Trophoblast cell (in vitro differentiated cells and primary cell): Measurements from ENCODE around the gene ITGAL.
A peak's percentile ranks its signal among the peaks of the same experiment; 100 is the strongest.

Experiments
- DNase-seq, 2 donors: peaks; one replicate each; pipeline ENCODE4 v3.0.0-alpha.2; 2016
- H2AFZ ChIP-seq: 2 replicates; pipeline ENCODE4 v1.6.1; 2013; ENCODE audit warnings: low read length, moderate library complexity, mild to moderate bottlenecking; ENCODE audit not compliant: insufficient read depth, poor library complexity
- H2AK5ac ChIP-seq: 2 replicates; pipeline ENCODE4 v1.6.1; 2013; ENCODE audit warnings: mild to moderate bottlenecking, low read length
- H2BK120ac ChIP-seq: 2 replicates; pipeline ENCODE4 v1.6.1; 2013; ENCODE audit warnings: low read length, mild to moderate bottlenecking, moderate library complexity; ENCODE audit not compliant: insufficient read depth, poor library complexity
- H2BK12ac ChIP-seq: 2 replicates; pipeline ENCODE4 v1.6.1; 2013; ENCODE audit warnings: mild to moderate bottlenecking, low read length, moderate library complexity
- H2BK5ac ChIP-seq: 2 replicates; pipeline ENCODE4 v1.6.1; 2013; ENCODE audit warnings: low read length, low read depth, moderate library complexity, mild to moderate bottlenecking; ENCODE audit not compliant: poor library complexity
- H3K14ac ChIP-seq: 2 replicates; pipeline ENCODE4 v1.6.1; 2013; ENCODE audit warnings: mild to moderate bottlenecking, low read length
- H3K18ac ChIP-seq: 2 replicates; pipeline ENCODE4 v1.6.1; 2013; ENCODE audit warnings: mild to moderate bottlenecking, low read length
- H3K23ac ChIP-seq: 2 replicates; pipeline ENCODE4 v1.6.1; 2013; ENCODE audit warnings: low read length
- H3K27ac ChIP-seq: 2 replicates; pipeline ENCODE4 v1.5.1; 2013; ENCODE audit warnings: low read depth, mild to moderate bottlenecking, inconsistent platforms, low read length, moderate library complexity
- H3K27me3 ChIP-seq: 2 replicates; pipeline ENCODE4 v1.6.1; 2013; ENCODE audit warnings: inconsistent platforms, mild to moderate bottlenecking, low read length, moderate library complexity; ENCODE audit not compliant: insufficient read depth
- H3K36me3 ChIP-seq, 2 experiments: 1 replicate in 1 of 2; 2 replicates in 1 of 2; pipeline ENCODE4 v1.6.1; 2013; ENCODE audit warnings: low read length in 2 of 2, mild to moderate bottlenecking in 2 of 2, moderate library complexity in 1 of 2; ENCODE audit not compliant: insufficient read depth in 2 of 2, control insufficient read depth in 1 of 2
- H3K4ac ChIP-seq: 2 replicates; pipeline ENCODE4 v1.6.1; 2013; ENCODE audit warnings: low read depth, mild to moderate bottlenecking, low read length, moderate library complexity
- H3K4me1 ChIP-seq, 2 experiments: 1 replicate in 1 of 2; 2 replicates in 1 of 2; pipeline ENCODE4 v1.6.1; 2013; ENCODE audit warnings: low read length in 2 of 2, mild to moderate bottlenecking in 2 of 2, moderate library complexity in 1 of 2; ENCODE audit not compliant: insufficient read depth in 2 of 2, control insufficient read depth in 1 of 2
- H3K4me2 ChIP-seq: 2 replicates; pipeline ENCODE4 v1.6.1; 2013; ENCODE audit warnings: inconsistent platforms, mild to moderate bottlenecking, low read length, moderate library complexity
- H3K4me3 ChIP-seq: 2 replicates; pipeline ENCODE4 v1.5.1; 2013; ENCODE audit warnings: mild to moderate bottlenecking, low read depth, low read length, inconsistent platforms
- H3K79me1 ChIP-seq: one replicate; pipeline ENCODE4 v1.6.1; 2013; ENCODE audit warnings: low read length
- H3K79me2 ChIP-seq: 2 replicates; pipeline ENCODE4 v1.6.1; 2013; ENCODE audit warnings: low read length, mild to moderate bottlenecking; ENCODE audit not compliant: control insufficient read depth, insufficient read depth, poor library complexity
- H3K9ac ChIP-seq: 2 replicates; pipeline ENCODE4 v1.6.1; 2013; ENCODE audit warnings: mild to moderate bottlenecking, low read length
- H3K9me3 ChIP-seq: 2 replicates; pipeline ENCODE4 v1.6.1; 2013; ENCODE audit warnings: low read depth, mild to moderate bottlenecking, control low read depth, inconsistent platforms, low read length; ENCODE audit not compliant: insufficient read depth
- H4K12ac ChIP-seq: 2 replicates; pipeline ENCODE4 v1.6.1; 2013; ENCODE audit warnings: low read depth, mild to moderate bottlenecking, low read length, moderate library complexity
- H4K8ac ChIP-seq: 2 replicates; pipeline ENCODE4 v1.6.1; 2013; ENCODE audit warnings: low read depth, mild to moderate bottlenecking, low read length, moderate library complexity
- H4K91ac ChIP-seq: one replicate; pipeline ENCODE4 v1.6.1; 2013; ENCODE audit warnings: low read depth, mild to moderate bottlenecking, low read length, moderate library complexity
- WGBS: extraction: QIAGEN DNeasy Blood & Tissue Kit; methylation state at CpG from one replicate; pipeline ENCODE4 v1.1.7; 2013; ENCODE audit warnings: missing lambda C conversion rate; ENCODE audit not compliant: insufficient read length, insufficient coverage; ENCODE audit errors: extremely low coverage; 5-methylcytosine and 5-hydroxymethylcytosine counted together

ITGAL gene

DNA sequence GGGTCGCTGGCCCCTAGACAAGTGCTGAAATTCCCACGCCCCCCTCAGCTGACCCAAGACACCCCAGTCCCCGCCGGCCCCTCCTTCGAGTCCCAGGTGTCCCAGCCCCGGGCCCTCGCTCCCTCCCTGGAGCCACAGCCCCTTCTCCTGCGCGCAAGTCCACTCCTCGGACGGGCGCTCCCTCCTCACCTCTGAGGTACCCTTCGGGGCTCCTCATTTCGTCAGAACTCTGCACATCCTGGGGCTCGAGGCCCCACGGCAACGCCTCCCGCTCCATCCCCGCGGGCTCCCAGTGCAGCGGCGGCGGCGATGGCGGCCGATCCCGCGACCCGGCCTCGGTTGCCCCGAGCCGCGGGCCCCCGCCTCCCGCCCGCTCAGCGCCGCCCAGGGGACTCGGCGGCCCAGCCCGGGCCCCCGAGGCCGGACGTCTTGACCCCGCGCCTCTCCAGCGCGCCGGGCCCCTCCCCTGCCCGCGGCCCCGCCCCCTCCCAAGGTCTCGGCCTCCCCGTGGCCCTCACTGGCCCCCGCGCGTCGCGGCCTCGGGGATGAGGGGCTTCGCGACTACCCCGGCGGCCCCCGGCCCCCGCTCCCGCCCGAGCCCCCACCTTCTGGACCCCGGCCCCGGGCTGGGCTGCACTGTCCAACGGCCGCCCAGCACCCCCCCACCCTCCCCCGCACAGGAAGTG is 53.7 kb downstream of the ITGAL start, which contains the start of gene ZNF768:
ZNF768 (minus strand) TSS at position 430 of the 686 bp plus-strand sequence; CDS start at position 277, 153 bp downstream.
- no CpG with 5 or more reads among the region's 73 CpGs for WGBS
- no peaks in the 10 kb centered on the region for H3K27me3 ChIP-seq
- H4K91ac ChIP-seq = peak within 1 kb of the TSS; percentile 89
- H3K14ac ChIP-seq = peak within 1 kb of the TSS; percentile 88
- peak within 1 kb of the TSS; percentile 94 for H3K4me2 ChIP-seq
- peak within 1 kb of the TSS; percentile 91 for H4K8ac ChIP-seq
- peak within 1 kb of the TSS; percentile 84 for H3K4me3 ChIP-seq
- H2BK12ac ChIP-seq = no peak within 1 kb of the TSS
- H3K18ac ChIP-seq = peak within 1 kb of the TSS; percentile 94
- H3K4ac ChIP-seq = peak within 1 kb of the TSS; percentile 66
- peak within 1 kb of the TSS; percentile 72 for H2AFZ ChIP-seq
- peaks cover 11% of the 10 kb centered on the region for H3K79me1 ChIP-seq
- peak within 1 kb of the TSS; percentile 89 for H3K27ac ChIP-seq
- H3K9me3 ChIP-seq = peaks cover 1% of the 10 kb centered on the region
- H3K4me1 ChIP-seq = peaks cover 3 to 14% of the 10 kb centered on the region in 2 experiments
- H3K36me3 ChIP-seq = peaks cover 14 to 15% of the 10 kb centered on the region in 2 experiments
- peak within 1 kb of the TSS; percentile 83 for H4K12ac ChIP-seq
- no peak within 1 kb of the TSS for H3K23ac ChIP-seq
- peak within 1 kb of the TSS; percentile 52 for H2AK5ac ChIP-seq
- DNase-seq = no peak
- H3K79me2 ChIP-seq = peaks cover 6% of the 10 kb centered on the region
- H2BK5ac ChIP-seq = peak within 1 kb of the TSS; percentile 93
- H3K9ac ChIP-seq = peak within 1 kb of the TSS; percentile 86
- H2BK120ac ChIP-seq = peak within 1 kb of the TSS; percentile 71

DNA sequence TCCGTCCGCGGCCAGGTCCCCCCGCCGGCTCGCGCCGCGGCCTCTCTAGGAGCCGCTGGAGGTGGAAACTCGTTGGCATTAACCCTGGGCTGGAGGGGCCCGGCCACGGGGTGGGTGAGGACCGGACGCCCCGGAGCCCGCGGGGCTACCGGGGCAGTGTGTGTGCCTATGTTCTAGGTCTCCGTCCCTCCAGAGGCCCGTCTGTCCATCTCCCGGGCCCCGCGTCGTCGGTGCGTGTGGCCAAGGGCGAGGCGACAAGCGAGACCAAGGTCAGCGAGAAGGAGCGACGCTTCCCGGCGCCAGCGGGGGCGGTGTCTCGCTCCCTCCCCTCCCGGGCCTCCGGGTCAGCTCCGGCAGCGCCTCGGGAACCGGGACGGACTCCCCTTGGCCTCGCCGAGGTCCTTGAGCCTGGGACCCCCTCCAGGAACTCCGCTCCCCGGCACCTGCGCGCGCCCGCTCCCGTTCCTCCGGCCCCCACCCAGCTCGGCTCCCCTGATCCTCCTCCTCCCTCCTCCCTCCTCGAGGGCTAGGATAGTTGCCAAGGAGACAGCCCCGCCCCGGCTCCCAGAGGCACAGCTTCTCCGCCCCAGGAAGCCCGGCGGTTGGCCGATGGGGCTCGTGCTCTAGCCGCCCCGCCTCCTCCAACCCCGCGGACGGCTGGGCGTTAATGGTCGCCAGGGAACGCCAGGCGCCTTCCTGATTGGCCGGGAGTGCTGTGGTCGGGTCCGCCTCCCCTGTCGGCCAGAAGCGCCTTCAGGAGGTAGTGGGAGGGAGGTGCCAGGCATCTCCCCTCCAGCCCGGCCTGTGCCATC is 54.5 kb downstream of the ITGAL start:
- Histone ChIP-seq H3K4me2 (peak overlapping the region; percentile 74), H2AK5ac (peak overlapping the region; percentile 18), H2AFZ (peak overlapping the region; percentile 72), H3K79me2 (peaks cover 6% of the 10 kb centered on the region), H3K4ac (peak overlapping the region; percentile 66), H3K18ac (peak overlapping the region; percentile 94), H2BK120ac (peak overlapping the region; percentile 71), H3K14ac (peak overlapping the region; percentile 88), H4K12ac (peak overlapping the region; percentile 83), H3K9me3 (peaks cover 1% of the 10 kb centered on the region), H2BK12ac (peak overlapping the region; percentile 28), H2BK5ac (peak overlapping the region; percentile 93), H3K23ac (no peak overlapping the region), H3K9ac (peak overlapping the region; percentile 86), H3K79me1 (peaks cover 11% of the 10 kb centered on the region), H3K27me3 (no peaks in the 10 kb centered on the region), H4K91ac (peak overlapping the region; percentile 87), H4K8ac (peak overlapping the region; percentile 78), H3K4me1 (peaks cover 3 to 14% of the 10 kb centered on the region in 2 experiments), H3K27ac (peak overlapping the region; percentile 89), H3K4me3 (peak overlapping the region; percentile 84), H3K36me3 (peaks cover 14 to 15% of the 10 kb centered on the region in 2 experiments)
- DNase-seq = peak; percentile 98 to 99
- WGBS = no CpG with 5 or more reads among the region's 79 CpGs

DNA sequence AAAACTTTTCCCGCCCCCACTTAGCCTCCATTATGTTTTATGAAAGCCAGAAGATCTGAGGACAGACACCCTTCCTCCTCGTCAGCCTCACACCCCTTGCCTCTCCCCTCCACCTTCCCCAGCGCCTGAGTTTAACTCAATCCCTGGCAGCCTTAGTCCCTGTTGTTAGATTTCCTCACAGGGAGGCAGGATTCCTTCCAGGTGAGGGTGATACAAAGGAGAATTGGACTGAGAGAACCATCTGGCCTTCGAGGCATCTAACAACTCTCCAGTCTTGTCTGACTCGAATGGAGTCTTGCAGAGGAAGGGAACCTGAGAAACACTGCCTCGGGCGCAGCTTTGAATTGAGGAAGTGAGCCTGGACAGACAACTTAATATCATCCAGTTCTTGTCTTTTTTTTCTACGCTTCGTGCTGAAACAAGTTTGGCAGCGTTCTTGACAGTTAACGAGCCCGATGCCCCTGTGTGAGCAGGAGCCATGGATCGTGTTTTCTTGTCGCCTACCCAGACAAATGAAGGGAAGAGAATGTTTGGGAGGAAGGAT is 55.2 kb downstream of the ITGAL start:
- H2BK120ac ChIP-seq = peak overlapping the region; percentile 37
- H2BK12ac ChIP-seq = peak overlapping the region; percentile 28
- H3K79me2 ChIP-seq = peaks cover 6% of the 10 kb centered on the region
- H3K9ac ChIP-seq = peak overlapping the region; percentile 0
- peaks cover 11% of the 10 kb centered on the region for H3K79me1 ChIP-seq
- peaks cover 1% of the 10 kb centered on the region for H3K9me3 ChIP-seq
- H3K23ac ChIP-seq = no peak overlapping the region
- H4K91ac ChIP-seq = peak overlapping the region; percentile 87
- H3K27me3 ChIP-seq = no peaks in the 10 kb centered on the region
- H3K4me2 ChIP-seq = peak overlapping the region; percentile 56
- WGBS = no CpG with 5 or more reads among the region's 14 CpGs
- peak overlapping the region; percentile 87 for H3K27ac ChIP-seq
- peak overlapping the region; percentile 52 for H2AK5ac ChIP-seq
- peak overlapping the region; percentile 86 for H2BK5ac ChIP-seq
- peak overlapping the region; percentile 76 for H4K8ac ChIP-seq
- H3K4ac ChIP-seq = peak overlapping the region; percentile 41
- H3K4me1 ChIP-seq = peaks cover 3 to 14% of the 10 kb centered on the region in 2 experiments
- H3K18ac ChIP-seq = peak overlapping the region; percentile 64
- no peak overlapping the region for H3K4me3 ChIP-seq
- H3K36me3 ChIP-seq = peaks cover 21% of the 10 kb centered on the region in 2 experiments
- DNase-seq = peak; percentile 97 to 99
- H3K14ac ChIP-seq = peak overlapping the region; percentile 63
- peak overlapping the region; percentile 86 for H2AFZ ChIP-seq
- peak overlapping the region; percentile 23 for H4K12ac ChIP-seq

DNA sequence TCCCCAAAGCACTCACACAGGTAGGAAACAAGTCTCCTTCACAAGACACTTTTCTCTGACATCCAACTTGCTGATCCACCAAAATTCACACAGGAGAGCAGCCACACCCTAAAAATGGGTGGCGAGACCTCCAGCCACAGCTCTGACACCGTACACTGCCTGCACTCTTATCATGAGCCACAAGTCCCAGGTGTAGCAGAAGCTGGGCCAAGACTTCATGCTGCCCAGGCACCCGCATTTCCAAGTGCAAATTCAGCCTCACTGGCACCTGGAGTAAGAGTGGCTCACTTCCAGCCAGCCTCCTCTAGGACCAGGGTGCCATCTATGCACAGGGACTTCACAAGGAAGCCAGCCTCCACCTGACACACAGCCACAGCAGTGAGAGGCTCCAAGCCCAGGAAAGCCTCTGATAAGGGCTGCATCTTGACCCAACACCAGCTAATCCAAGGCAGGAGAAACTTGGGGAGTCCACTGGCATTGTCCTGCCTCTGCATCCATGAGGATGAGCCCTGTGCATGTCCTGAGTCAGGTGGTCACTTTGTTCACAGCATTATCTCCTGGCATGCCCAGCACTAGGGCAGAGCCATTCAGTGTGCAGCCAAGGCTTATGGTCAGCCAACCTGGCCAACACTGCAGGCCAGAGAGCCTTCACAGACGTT is 56.4 kb downstream of the ITGAL start:
- H4K8ac ChIP-seq = no peak overlapping the region
- DNase-seq = no peak
- H3K79me1 ChIP-seq = peaks cover 13% of the 10 kb centered on the region
- H3K27ac ChIP-seq = no peak overlapping the region
- no peak overlapping the region for H3K4ac ChIP-seq
- no peak overlapping the region for H2BK12ac ChIP-seq
- H3K14ac ChIP-seq = no peak overlapping the region
- H3K4me1 ChIP-seq = peaks cover 6 to 24% of the 10 kb centered on the region in 2 experiments
- H3K23ac ChIP-seq = no peak overlapping the region
- H2AK5ac ChIP-seq = no peak overlapping the region
- H4K12ac ChIP-seq = no peak overlapping the region
- H3K4me3 ChIP-seq = no peak overlapping the region
- peaks cover 6% of the 10 kb centered on the region for H3K79me2 ChIP-seq
- H3K27me3 ChIP-seq = no peaks in the 10 kb centered on the region
- no peak overlapping the region for H4K91ac ChIP-seq
- no peak overlapping the region for H3K4me2 ChIP-seq
- WGBS = no CpG with 5 or more reads among the region's 4 CpGs
- no peak overlapping the region for H2BK5ac ChIP-seq
- H2AFZ ChIP-seq = no peak overlapping the region
- no peak overlapping the region for H3K18ac ChIP-seq
- no peak overlapping the region for H3K9ac ChIP-seq
- H3K36me3 ChIP-seq = peaks cover 22 to 25% of the 10 kb centered on the region in 2 experiments
- no peak overlapping the region for H2BK120ac ChIP-seq
- H3K9me3 ChIP-seq = peaks cover 1% of the 10 kb centered on the region
